A673 (cell line): ENCODE measurements around the gene HAPLN1.

Source experiments
- CTCF ChIP-seq: fragments of 300-800, 200-600 bp; sonication (generic); conservative IDR thresholded peaks from 2 replicates; pipeline ENCODE4 v1.5.1; 2017; ENCODE audit warnings: low read depth, mild to moderate bottlenecking, antibody characterized with exemption, low read length, moderate library complexity, mixed read lengths
- EZH2 ChIP-seq: fragments of 200-600 bp; sonication (generic); IDR thresholded peaks from 2 replicates; pipeline ENCODE4 v1.6.1; 2017; ENCODE audit warnings: borderline replicate concordance, low read depth, mild to moderate bottlenecking, mixed read lengths, antibody characterized with exemption, low read length; ENCODE audit not compliant: poor library complexity, severe bottlenecking

GRCh38 chr5:83645936-83646335 is 74.7 kb downstream of the HAPLN1 start:
- TF ChIP-seq EZH2 = no peak
- no peak for TF ChIP-seq CTCF
